Measurements from ENCODE around the gene RBMS3.
"Not testable (repeated sequence)": the region's sequence is repeated elsewhere in the genome, so short reads cannot be mapped to it uniquely, and the experiment has no call there.

The RBMS3 gene

DNA sequence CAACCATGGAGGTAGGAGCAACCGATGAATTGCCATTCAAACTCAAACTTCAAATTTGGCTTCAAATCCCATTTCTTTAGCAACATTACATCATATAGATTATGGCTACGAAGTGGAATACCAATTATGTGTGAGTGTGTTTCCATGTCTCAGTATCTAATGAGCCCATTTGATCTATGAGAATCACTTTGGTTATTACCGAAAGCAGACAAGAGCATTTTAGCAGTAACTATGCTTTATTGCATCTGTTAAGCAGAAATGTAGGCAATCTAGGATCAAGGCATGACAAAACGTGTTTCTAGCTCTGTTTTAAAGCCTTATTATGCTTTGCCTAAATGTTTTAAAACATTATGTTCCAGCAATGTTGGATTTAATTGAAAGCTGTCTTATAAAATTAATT lies 743.6 kb downstream of the RBMS3 start:
- no peak for DNase-seq (ENCODE audit: low read depth)

- DNase-seq (ENCODE audit: low read depth) = no peak
These were observed 746.0 kb downstream of the RBMS3 start for GRCh38 chr3:30026851-30027250.

DNA sequence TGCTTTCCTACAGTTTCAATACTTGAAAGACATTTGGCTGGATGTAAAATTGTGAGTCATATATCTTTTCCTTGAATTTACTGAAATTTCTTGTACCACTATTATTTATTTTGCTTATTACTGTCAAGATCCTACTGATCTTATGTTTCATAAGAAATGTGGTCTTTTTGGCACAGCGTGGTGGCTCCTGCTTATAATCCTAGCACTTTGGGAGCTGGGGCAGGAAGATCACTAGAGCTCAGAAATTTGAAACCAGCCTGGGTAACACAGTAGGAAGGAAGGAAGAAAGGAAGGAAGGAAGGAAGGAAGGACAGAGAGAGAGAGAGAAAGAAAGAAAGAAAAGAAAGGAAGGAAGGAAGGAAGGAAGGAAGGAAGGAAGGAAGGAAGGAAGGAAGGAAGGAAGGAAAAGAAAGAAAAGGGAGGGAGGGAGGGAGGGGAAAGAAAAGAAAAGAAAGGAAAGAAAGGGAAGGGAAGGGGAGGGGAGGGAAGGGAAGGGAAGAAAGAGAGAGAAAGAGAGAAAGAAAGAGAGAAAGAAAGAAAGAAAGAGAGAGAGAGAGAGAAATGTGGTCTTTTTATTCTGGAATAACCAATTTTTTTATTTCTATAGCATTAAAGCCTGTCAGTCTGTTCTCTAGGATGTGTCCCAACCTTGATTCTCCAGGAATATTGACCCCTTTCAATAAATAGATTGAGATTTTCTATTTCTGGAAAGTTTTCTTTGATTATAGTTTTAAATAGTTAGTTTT lies 753.5 kb downstream of the RBMS3 start:
- DNase-seq (ENCODE audit: low read depth) = no peak

DNA sequence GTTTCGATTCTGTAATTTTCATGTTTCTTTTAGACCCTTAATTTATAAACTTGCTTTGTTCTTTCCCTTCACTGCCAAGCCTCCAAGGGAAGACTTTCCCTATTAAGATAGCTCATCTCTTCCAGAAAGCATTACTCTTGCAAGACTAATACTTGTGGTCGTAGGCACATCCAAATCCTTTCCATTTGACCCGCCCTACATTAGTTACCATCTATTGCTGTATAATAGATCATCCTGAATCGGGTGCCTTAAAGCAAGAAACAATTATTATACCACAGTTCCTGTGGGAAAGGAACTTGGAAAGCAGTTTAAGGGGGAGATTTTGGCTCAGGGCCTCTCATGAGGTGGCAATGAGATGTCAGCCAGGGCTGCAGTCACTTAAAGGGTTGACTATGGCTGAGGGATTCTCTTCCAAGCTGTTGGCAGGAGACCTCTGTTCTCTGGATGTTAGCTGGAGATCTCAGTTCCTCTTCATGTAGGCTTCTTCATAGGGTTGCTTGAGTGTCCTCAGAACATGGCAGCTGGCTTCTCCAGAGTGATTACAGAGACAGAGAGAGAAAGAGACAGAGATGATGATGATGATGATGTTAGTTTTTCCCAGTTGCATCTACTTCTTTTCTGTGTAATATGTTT lies 755.2 kb downstream of the RBMS3 start:
- DNase-seq (ENCODE audit: low read depth) = no peak

- DNase-seq (ENCODE audit: low read depth) = no peak
These were observed 759.3 kb downstream of the RBMS3 start for GRCh38 chr3:30040126-30040525.

GRCh38 chr3:30041481-30041880 lies 760.6 kb downstream of the RBMS3 start:
- not testable (repeated sequence) for DNase-seq (ENCODE audit: low read depth)

DNA sequence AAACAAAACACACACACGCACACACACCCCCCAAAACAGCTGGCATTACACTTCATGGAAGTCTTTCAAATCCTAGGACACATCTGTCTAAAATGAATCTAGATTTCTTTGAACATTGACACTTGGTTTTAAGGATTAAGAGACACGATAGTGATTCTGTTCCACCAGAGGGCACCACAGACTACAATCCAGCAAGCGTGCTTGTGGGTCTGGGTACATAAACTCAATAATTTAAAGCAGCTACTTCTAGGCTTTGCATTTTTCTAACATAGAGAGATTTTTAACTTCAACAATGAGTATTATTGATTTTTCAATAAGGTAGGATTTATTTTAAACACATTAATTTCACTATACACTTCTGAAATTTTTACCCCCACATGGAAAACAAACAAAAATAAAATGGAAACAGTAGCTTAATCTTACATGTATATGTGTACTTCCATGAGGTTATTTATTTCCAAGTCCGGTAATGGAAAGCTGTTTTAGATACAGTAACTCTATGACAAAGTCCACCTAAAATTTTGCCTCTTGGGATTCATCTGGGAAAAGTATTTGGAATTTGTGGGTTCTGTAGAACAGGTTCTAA lies 761.5 kb downstream of the RBMS3 start:
- peak; percentile 36 for DNase-seq (ENCODE audit: low read depth)

GRCh38 chr3:30042916-30043555 lies 762.2 kb downstream of the RBMS3 start:
- no peak for DNase-seq (ENCODE audit: low read depth)

GRCh38 chr3:30044515-30044914 lies 763.6 kb downstream of the RBMS3 start:
- no peak for DNase-seq (ENCODE audit: low read depth)

- DNase-seq (ENCODE audit: low read depth) = no peak
These were observed 767.6 kb downstream of the RBMS3 start for GRCh38 chr3:30048431-30048830.

DNA sequence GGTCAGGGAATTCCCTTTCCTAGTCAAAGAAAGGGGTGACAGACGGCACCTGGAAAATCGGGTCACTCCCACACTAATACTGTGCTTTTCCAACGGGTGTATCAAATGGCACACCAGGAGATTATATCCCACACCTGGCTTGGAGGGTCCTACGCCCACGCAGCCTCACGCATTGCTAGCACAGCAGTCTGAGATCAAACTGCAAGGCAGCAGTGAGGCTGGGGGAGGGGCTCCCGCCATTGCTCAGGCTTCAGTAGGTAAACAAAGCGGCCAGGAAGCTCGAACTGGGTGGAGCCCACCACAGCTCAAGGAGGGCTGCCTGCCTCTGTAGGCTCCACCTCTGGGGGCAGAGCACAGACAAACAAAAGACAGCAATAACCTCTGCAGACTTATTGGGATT lies 769.2 kb downstream of the RBMS3 start:
- not testable (repeated sequence) for DNase-seq (ENCODE audit: low read depth)

DNA sequence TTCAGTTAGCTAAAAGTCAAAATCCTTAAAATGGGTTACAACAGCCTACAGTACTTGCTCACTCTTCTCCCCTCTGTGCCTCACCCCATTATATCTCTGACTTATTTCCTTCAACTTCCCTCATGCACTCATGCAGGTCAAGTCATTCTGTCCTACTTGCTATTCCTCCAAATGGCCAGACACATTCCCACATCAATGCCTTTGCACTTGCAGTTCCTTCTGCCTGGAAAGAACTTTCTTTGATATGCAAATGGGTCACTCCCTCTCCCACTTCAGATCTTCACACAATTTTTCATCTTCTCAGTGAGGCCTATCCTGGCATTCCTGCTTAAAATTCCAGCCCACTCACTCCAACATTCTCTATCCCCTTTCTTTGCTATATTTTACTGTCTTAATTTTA lies 778.4 kb downstream of the RBMS3 start:
- no peak for DNase-seq (ENCODE audit: low read depth)

Measured in T follicular helper cell (primary cell).